Measurements from ENCODE around the gene EEF1G. TPM values are rescaled to one million over a fixed set of nuclear protein-coding genes. Genes with fewer than 3 reads are reported as not detected.

Gene EEF1G
- total and polyA plus RNA-seq, 2 of the 13 experiments (the other 11 are each of a cell fraction or from before 2014, with no cell fraction given) = 1,787 to 2,144 TPM

GRCh38 chr11:62548545-62549335 is 25.0 kb downstream of the EEF1G start (continued):
- TF ChIP-seq ZNF142 (CRISPR knock-in tag; IDR thresholded peaks at IDR 0.05) = no peak
- no peak for TF ChIP-seq SMARCC2 (IDR thresholded peaks at IDR 0.05)
- TF ChIP-seq ZNF574 (CRISPR knock-in tag; IDR thresholded peaks at IDR 0.05) = peak; percentile 26; the same call in 1 of the 2 replicates
- no peak for TF ChIP-seq AKAP8 (CRISPR knock-in tag; IDR thresholded peaks at IDR 0.05)
- TF ChIP-seq NFRKB (IDR thresholded peaks at IDR 0.05) = no peak
- TF ChIP-seq NR1H2 (CRISPR knock-in tag; IDR thresholded peaks at IDR 0.05; ENCODE audit: borderline replicate concordance, low read depth) = no peak
- peak; percentile 32; the same call in 1 of the 2 replicates for TF ChIP-seq ZNF281 (CRISPR knock-in tag; IDR thresholded peaks at IDR 0.05; ENCODE audit: borderline replicate concordance)
- no peak for TF ChIP-seq RBAK (CRISPR knock-in tag; IDR thresholded peaks at IDR 0.05)
- no peak for TF ChIP-seq ZIK1 (CRISPR knock-in tag; IDR thresholded peaks at IDR 0.05; ENCODE audit: borderline replicate concordance, low read depth)
- TF ChIP-seq GMEB2 (CRISPR knock-in tag; IDR thresholded peaks at IDR 0.05; ENCODE audit: low read depth) = no peak
- TF ChIP-seq SSRP1 (CRISPR knock-in tag; IDR thresholded peaks at IDR 0.05) = no peak
- TF ChIP-seq ZNF264 (CRISPR knock-in tag; IDR thresholded peaks at IDR 0.05) = no peak
- TF ChIP-seq HNF4A (CRISPR knock-in tag; IDR thresholded peaks at IDR 0.05) = peak; percentile 86
- peak; percentile 45; the same call in 1 of the 2 replicates for TF ChIP-seq CEBPG (CRISPR knock-in tag; IDR thresholded peaks at IDR 0.05)
- TF ChIP-seq ZNF589 (CRISPR knock-in tag; conservative IDR thresholded peaks at IDR 0.05) = no peak
- no peak for TF ChIP-seq ZNF343 (CRISPR knock-in tag; IDR thresholded peaks at IDR 0.05)

Measured in HepG2 (cell line).